K562 (cell line): ENCODE measurements around the gene GABPB1. TPM values are rescaled to one million over a fixed set of nuclear protein-coding genes. Genes with fewer than 3 reads are reported as not detected.

ENCODE experiments used
- ATF2 ChIP-seq: sonication (generic); formaldehyde crosslinking; IDR thresholded peaks from 2 replicates; pipeline ENCODE4 v1.8.1; 2022; ENCODE audit warnings: missing genetic modification reagents
- BCOR ChIP-seq: fragments of 450-650 bp; IDR thresholded peaks from 2 replicates; pipeline ENCODE4 v1.6.1; 2016
- HOMEZ ChIP-seq: fragments of 250-450 bp; sonication (Bioruptor Pico); IDR thresholded peaks from 2 replicates; pipeline ENCODE4 v1.4.0; 2020; ENCODE audit warnings: mild to moderate bottlenecking, moderate library complexity
- HSF4 ChIP-seq: fragments of 250-450 bp; sonication (Bioruptor Pico); IDR thresholded peaks from 2 replicates; pipeline ENCODE4 v2.1.2; 2022; ENCODE audit warnings: mild to moderate bottlenecking, moderate library complexity, borderline replicate concordance
- MCM3 ChIP-seq: fragments of 450-650 bp; IDR thresholded peaks from 2 replicates; pipeline ENCODE4 v1.6.1; 2016
- NFE2 ChIP-seq: IDR thresholded peaks from 2 replicates; pipeline ENCODE4 v1.6.1; 2014; ENCODE audit warnings: antibody characterized with exemption, low read depth
- NKRF ChIP-seq: fragments of 450-650 bp; IDR thresholded peaks from 2 replicates; pipeline ENCODE4 v1.6.1; 2016; ENCODE audit warnings: borderline replicate concordance
- SMC3 ChIP-seq: conservative IDR thresholded peaks from 2 replicates; pipeline ENCODE4 v1.6.1; 2011; ENCODE audit warnings: low read depth, low read length, improper control_type of control experiment; ENCODE audit not compliant: insufficient read depth
- ZBTB40 ChIP-seq, 2 experiments: fragments of 450-650 bp in 1 of 2; sonication (generic) in 1 of 2; formaldehyde crosslinking in 1 of 2; IDR thresholded peaks; 2 replicates each; pipeline versions ENCODE4 v1.7.1 to v1.9.0; 2016 to 2022; ENCODE audit warnings: inconsistent platforms in 1 of 2, mild to moderate bottlenecking in 1 of 2, missing genetic modification reagents in 1 of 2
- ZMIZ1 ChIP-seq, 2 experiments: fragments of 150-350 bp in 1 of 2; IDR thresholded peaks; 2 replicates each; pipeline ENCODE4 v1.6.1; 2012 to 2016; ENCODE audit warnings: low read depth in 2 of 2, low read length in 2 of 2, mild to moderate bottlenecking in 1 of 2, moderate library complexity in 1 of 2
- polyA plus RNA-seq, 8 experiments: library from polyadenylated mRNA; depleted of rRNA in 4 of 8; stranded (reverse) in 5 of 8; unstranded in 3 of 8; fragments of >200 nt; fragmentation: Nextera tagmentation in 2 of 8; fragmentation: Illumina TruSeq in 1 of 8; extraction: Ambion mirVana in 2 of 8; extraction: Trizol in 1 of 8; gene quantifications; 2 replicates each; pipeline versions ENCODE4 v1.2.1 to v1.2.3, GENCODE V29; 2011 to 2014; ENCODE audit warnings: inconsistent platforms in 1 of 8, missing spikeins in 1 of 8
- total RNA-seq, 7 experiments: library from RNA; depleted of rRNA in 6 of 7; stranded (reverse); fragments of >200 nt in 6 of 7; fragmentation: Illumina TruSeq in 2 of 7; extraction: Trizol in 2 of 7; gene quantifications; 2 replicates each; pipeline versions ENCODE4 v1.2.1 to v1.2.3, GENCODE V29; 2011 to 2021; ENCODE audit warnings: low replicate concordance in 1 of 7

GABPB1 gene
- total and polyA plus RNA-seq, 9 of the 15 experiments (the other 6 are each of a cell fraction or from before 2014, with no cell fraction given): 11.8 to 42.3 (median 33.2) TPM

GRCh38 chr15:50330921-50331320 is 24.1 kb downstream of the GABPB1 start (continued):
- TF ChIP-seq ZMIZ1 (IDR thresholded peaks at IDR 0.05; ENCODE audit: low read depth in 2 of 2, low read length in 2 of 2): no peak
- no peak for TF ChIP-seq SMC3
- no peak for TF ChIP-seq NKRF
- no peak for TF ChIP-seq ATF2
- TF ChIP-seq HSF4: no peak
- no peak for TF ChIP-seq HOMEZ
- TF ChIP-seq ZBTB40 (IDR thresholded peaks at IDR 0.05): no peak
- TF ChIP-seq ZBTB40 (CRISPR knock-in tag; IDR thresholded peaks at IDR 0.05): no peak
- no peak for TF ChIP-seq MCM3
- TF ChIP-seq BCOR: no peak
- TF ChIP-seq NFE2: no peak
